GM18517 (cell line): ENCODE results near the gene ECE1.

Experiments
- ATAC-seq: cut with Tn5 transposase; IDR thresholded peaks from one replicate; pipeline ENCODE4 v1.9.1; 2021; ENCODE audit warnings: mild to moderate bottlenecking, moderate library complexity; ENCODE audit not compliant: unreplicated experiment

The ECE1 gene

GRCh38 chr1:21255284-21255942 is 34.9 kb downstream of the ECE1 start:
- ATAC-seq = no peak

GRCh38 chr1:21254335-21254951 is 35.8 kb downstream of the ECE1 start:
- no peak for ATAC-seq

GRCh38 chr1:21251773-21252471 is 38.3 kb downstream of the ECE1 start:
- ATAC-seq = no peak

- no peak for ATAC-seq
Observed at GRCh38 chr1:21249940-21250493, 40.2 kb downstream of the ECE1 start.

GRCh38 chr1:21247892-21248715 is 42.2 kb downstream of the ECE1 start:
- ATAC-seq = no peak

GRCh38 chr1:21246905-21247642 is 43.2 kb downstream of the ECE1 start:
- ATAC-seq = no peak

- ATAC-seq = no peak
Observed at GRCh38 chr1:21245688-21246229, 44.5 kb downstream of the ECE1 start.

GRCh38 chr1:21244986-21245687 is 45.1 kb downstream of the ECE1 start:
- ATAC-seq = no peak

- ATAC-seq = no peak
Observed at GRCh38 chr1:21244154-21244553, 46.1 kb downstream of the ECE1 start.

- no peak for ATAC-seq
Observed at GRCh38 chr1:21242846-21243245, 47.4 kb downstream of the ECE1 start.

GRCh38 chr1:21241771-21242581 is 48.3 kb downstream of the ECE1 start:
- ATAC-seq = no peak

GRCh38 chr1:21240706-21241105 is 49.6 kb downstream of the ECE1 start:
- no peak for ATAC-seq

- no peak for ATAC-seq
Observed at GRCh38 chr1:21239221-21239620, 51.0 kb downstream of the ECE1 start.

GRCh38 chr1:21238141-21238800 is 52.0 kb downstream of the ECE1 start:
- no peak for ATAC-seq

- no peak for ATAC-seq
Observed at GRCh38 chr1:21237446-21238088, 52.7 kb downstream of the ECE1 start.

GRCh38 chr1:21236178-21236577 is 54.1 kb downstream of the ECE1 start:
- no peak for ATAC-seq

- no peak for ATAC-seq
Observed at GRCh38 chr1:21234779-21235178, 55.5 kb downstream of the ECE1 start.

- no peak for ATAC-seq
Observed at GRCh38 chr1:21233490-21233889, 56.8 kb downstream of the ECE1 start.
